ENCODE measurements around the gene DIDO1.

Gene DIDO1

GRCh38 chr20:62889411-62889810 lies 36.9 kb downstream of the DIDO1 start:
- no peak for DNase-seq (ENCODE audit: low read depth, low spot score)
- ChIA-PET CTCF (interaction anchor here (1.0 to 12.2 kb wide), 4 partner anchors 11 to 32 kb away, joined by 3 to 133 read pairs (median 4); no protein-coding TSS in a partner anchor), POLR2A (no interaction called here)
- TF ChIP-seq CTCF (IDR thresholded peaks at IDR 0.05; ENCODE audit: insufficient read depth, low read length, missing control alignments) = no peak
- no peak overlapping the region for H3K4me3 ChIP-seq (ENCODE audit: low read depth, low read length)

- TF ChIP-seq CTCF (IDR thresholded peaks at IDR 0.05; ENCODE audit: insufficient read depth, low read length, missing control alignments) = no peak
- DNase-seq (ENCODE audit: low read depth, low spot score) = no peak
- POLR2A ChIA-PET = no interaction called here
- H3K4me3 ChIP-seq (ENCODE audit: low read depth, low read length) = no peak overlapping the region
- CTCF ChIA-PET = interaction anchor here (1.0 to 12.2 kb wide), 4 partner anchors 12 to 33 kb away, joined by 3 to 133 read pairs (median 4); no protein-coding TSS in a partner anchor
These were observed 37.4 kb downstream of the DIDO1 start for GRCh38 chr20:62888910-62889309.

- POLR2A ChIA-PET = interaction anchor here (1.3 kb wide), 1 partner anchor 11 kb away, joined by 5 read pairs; no protein-coding TSS in a partner anchor
- TF ChIP-seq CTCF (IDR thresholded peaks at IDR 0.05; ENCODE audit: insufficient read depth, low read length, missing control alignments) = no peak
- DNase-seq (ENCODE audit: low read depth, low spot score) = no peak
- CTCF ChIA-PET = interaction anchor here (0.8 to 12.2 kb wide), 6 partner anchors 11 to 28 kb away, joined by 3 to 133 read pairs (median 4); no protein-coding TSS in a partner anchor
- H3K4me3 ChIP-seq (ENCODE audit: low read depth, low read length) = no peak overlapping the region
These were observed 37.9 kb downstream of the DIDO1 start for GRCh38 chr20:62888406-62888805.

GRCh38 chr20:62887860-62888239 lies 38.5 kb downstream of the DIDO1 start:
- ChIA-PET POLR2A (interaction anchor here (1.0 to 1.3 kb wide), 3 partner anchors 11 to 16 kb away, joined by 3 to 5 read pairs (median 3); no protein-coding TSS in a partner anchor), CTCF (interaction anchor here (0.8 to 12.2 kb wide), 11 partner anchors 10 to 218 kb away, joined by 3 to 133 read pairs (median 5); no protein-coding TSS in a partner anchor)
- TF ChIP-seq CTCF (IDR thresholded peaks at IDR 0.05; ENCODE audit: insufficient read depth, low read length, missing control alignments) = no peak

GRCh38 chr20:62887152-62887859 lies 39.0 kb downstream of the DIDO1 start:
- H3K4me3 ChIP-seq (ENCODE audit: low read depth, low read length) = no peak overlapping the region
- ChIA-PET POLR2A (interaction anchor here (1.0 to 1.3 kb wide), 3 partner anchors 10 to 16 kb away, joined by 3 to 5 read pairs (median 3); no protein-coding TSS in a partner anchor), CTCF (interaction anchor here (0.8 to 12.2 kb wide), 11 partner anchors 9 to 218 kb away, joined by 3 to 133 read pairs (median 5); no protein-coding TSS in a partner anchor)
- TF ChIP-seq CTCF (IDR thresholded peaks at IDR 0.05; ENCODE audit: insufficient read depth, low read length, missing control alignments) = no peak
- peak; percentile 33 for DNase-seq (ENCODE audit: low read depth, low spot score)

More at GRCh38 chr20:62887860-62888239, 38.5 kb downstream of the DIDO1 start:
- no peak for DNase-seq (ENCODE audit: low read depth, low spot score)
- H3K4me3 ChIP-seq (ENCODE audit: low read depth, low read length) = no peak overlapping the region

GRCh38 chr20:62886709-62887058 lies 39.6 kb downstream of the DIDO1 start:
- TF ChIP-seq CTCF (IDR thresholded peaks at IDR 0.05; ENCODE audit: insufficient read depth, low read length, missing control alignments) = no peak
- no peak overlapping the region for H3K4me3 ChIP-seq (ENCODE audit: low read depth, low read length)
- DNase-seq (ENCODE audit: low read depth, low spot score) = no peak
- ChIA-PET POLR2A (no interaction called here), CTCF (interaction anchor here (0.9 to 12.2 kb wide), 8 partner anchors 8 to 217 kb away, joined by 3 to 133 read pairs (median 4); no protein-coding TSS in a partner anchor)

Data from AG04449 (cell line).